ENCODE results near the gene ZNF19.

DNA sequence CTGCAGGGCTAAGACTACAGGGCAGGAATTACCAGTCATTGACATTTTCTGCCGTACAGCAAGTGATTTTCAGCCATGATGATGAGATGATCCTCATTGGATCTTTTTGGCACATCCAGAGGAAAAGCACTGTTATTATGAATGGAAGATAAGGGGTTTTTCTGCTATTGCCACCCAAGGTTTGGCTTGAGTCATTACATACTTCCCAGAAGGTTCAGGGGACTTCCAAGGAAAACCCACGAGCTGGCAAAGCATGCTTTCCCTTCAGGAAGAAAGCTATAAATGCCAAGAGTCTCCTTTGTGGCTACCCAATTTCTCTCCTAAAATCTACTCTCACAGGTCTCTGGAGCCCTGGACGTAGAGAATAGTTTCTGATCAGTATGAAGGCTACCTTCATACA, 43.2 kb upstream of the ZNF19 start:
- TF ChIP-seq E2F5 (CRISPR knock-in tag; IDR thresholded peaks at IDR 0.05) = no peak
- TF ChIP-seq, protein P1, sequence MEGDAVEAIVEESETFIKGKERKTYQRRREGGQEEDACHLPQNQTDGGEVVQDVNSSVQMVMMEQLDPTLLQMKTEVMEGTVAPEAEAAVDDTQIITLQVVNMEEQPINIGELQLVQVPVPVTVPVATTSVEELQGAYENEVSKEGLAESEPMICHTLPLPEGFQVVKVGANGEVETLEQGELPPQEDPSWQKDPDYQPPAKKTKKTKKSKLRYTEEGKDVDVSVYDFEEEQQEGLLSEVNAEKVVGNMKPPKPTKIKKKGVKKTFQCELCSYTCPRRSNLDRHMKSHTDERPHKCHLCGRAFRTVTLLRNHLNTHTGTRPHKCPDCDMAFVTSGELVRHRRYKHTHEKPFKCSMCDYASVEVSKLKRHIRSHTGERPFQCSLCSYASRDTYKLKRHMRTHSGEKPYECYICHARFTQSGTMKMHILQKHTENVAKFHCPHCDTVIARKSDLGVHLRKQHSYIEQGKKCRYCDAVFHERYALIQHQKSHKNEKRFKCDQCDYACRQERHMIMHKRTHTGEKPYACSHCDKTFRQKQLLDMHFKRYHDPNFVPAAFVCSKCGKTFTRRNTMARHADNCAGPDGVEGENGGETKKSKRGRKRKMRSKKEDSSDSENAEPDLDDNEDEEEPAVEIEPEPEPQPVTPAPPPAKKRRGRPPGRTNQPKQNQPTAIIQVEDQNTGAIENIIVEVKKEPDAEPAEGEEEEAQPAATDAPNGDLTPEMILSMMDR (IDR thresholded peaks at IDR 0.05 in 2 of 3, conservative IDR thresholded peaks at IDR 0.05 in 1 of 3; ENCODE audit: insufficient read depth in 2 of 3, low read depth in 1 of 3, low read length in 3 of 3) = no peak
- TF ChIP-seq POLR3A (IDR thresholded peaks at IDR 0.05; ENCODE audit: borderline replicate concordance, extremely low read depth, insufficient read depth, insufficient read length) = no peak
- TF ChIP-seq SMC3 (conservative IDR thresholded peaks at IDR 0.05; ENCODE audit: insufficient read depth, low read depth, low read length) = no peak
- no peak for TF ChIP-seq PRDM10 (IDR thresholded peaks at IDR 0.05; ENCODE audit: partially characterized antibody)
- TF ChIP-seq SMARCA5 (IDR thresholded peaks at IDR 0.05) = no peak
- TF ChIP-seq FOSL1 (tag; conservative IDR thresholded peaks at IDR 0.05) = no peak
